LNCaP clone FGC (cell line): ENCODE data around the gene DENR.

Experiments
- DNase-seq: peaks from one replicate; pipeline ENCODE4 v3.0.0-alpha.2; 2011; ENCODE audit warnings: low read depth
- H3K4me3 ChIP-seq: 2 replicates; pipeline ENCODE4 v1.5.1; 2011; ENCODE audit warnings: mild to moderate bottlenecking, low read depth, low read length, control low read depth
- TF ChIP-seq, protein P1 (sequence below): IDR thresholded peaks from 2 replicates; pipeline ENCODE4 v1.5.1; 2012; ENCODE audit warnings: mild to moderate bottlenecking; ENCODE audit not compliant: control insufficient read depth, insufficient read depth; ENCODE audit errors: extremely low read depth

The DENR gene

DNA sequence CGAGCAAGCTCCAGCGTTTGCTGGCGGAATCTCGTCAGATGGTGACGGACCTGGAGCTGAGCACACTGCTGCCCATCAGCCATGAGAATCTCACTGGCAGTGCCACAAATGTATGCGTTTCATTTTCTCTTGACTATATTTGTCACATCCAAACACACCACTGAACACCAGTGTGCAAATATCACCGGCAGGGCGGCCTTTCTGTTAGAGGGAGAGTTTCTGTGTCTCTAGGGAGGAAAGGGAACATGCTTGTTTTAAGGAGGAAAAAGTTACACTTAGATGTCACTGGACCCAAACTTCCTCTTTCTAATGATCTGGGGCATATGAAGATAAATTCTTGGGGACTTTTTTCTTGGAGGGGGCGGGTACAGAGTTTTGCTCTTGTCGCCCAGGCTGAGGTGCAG, 60.7 kb downstream of the DENR start:
- TF ChIP-seq, protein P1, sequence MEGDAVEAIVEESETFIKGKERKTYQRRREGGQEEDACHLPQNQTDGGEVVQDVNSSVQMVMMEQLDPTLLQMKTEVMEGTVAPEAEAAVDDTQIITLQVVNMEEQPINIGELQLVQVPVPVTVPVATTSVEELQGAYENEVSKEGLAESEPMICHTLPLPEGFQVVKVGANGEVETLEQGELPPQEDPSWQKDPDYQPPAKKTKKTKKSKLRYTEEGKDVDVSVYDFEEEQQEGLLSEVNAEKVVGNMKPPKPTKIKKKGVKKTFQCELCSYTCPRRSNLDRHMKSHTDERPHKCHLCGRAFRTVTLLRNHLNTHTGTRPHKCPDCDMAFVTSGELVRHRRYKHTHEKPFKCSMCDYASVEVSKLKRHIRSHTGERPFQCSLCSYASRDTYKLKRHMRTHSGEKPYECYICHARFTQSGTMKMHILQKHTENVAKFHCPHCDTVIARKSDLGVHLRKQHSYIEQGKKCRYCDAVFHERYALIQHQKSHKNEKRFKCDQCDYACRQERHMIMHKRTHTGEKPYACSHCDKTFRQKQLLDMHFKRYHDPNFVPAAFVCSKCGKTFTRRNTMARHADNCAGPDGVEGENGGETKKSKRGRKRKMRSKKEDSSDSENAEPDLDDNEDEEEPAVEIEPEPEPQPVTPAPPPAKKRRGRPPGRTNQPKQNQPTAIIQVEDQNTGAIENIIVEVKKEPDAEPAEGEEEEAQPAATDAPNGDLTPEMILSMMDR, result no peak
- no peak overlapping the region for H3K4me3 ChIP-seq
- DNase-seq, result no peak

- no peak overlapping the region for H3K4me3 ChIP-seq
- TF ChIP-seq, protein P1, result no peak
- DNase-seq, result no peak
These were observed 66.7 kb downstream of the DENR start for GRCh38 chr12:122819209-122819785.

DNA sequence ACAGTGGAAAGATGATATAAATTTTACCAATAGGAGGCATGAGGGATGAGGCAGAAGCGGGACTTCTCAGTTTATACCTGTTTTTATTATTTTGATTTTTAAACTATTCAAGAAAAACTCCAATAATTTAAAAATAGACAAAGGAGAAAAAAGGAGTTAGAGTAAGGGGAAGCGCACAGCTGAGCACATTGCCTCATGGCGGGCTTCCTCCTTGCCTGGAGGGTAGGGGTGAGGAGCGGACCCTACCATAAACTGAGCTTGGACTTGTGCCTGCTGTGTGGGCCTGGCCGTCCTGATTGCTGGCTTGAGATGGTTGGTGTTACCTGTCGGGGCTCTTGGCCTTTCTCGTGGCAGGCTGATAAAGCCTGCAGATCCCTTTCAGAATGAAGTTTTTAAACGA, 67.5 kb downstream of the DENR start:
- no peak overlapping the region for H3K4me3 ChIP-seq
- TF ChIP-seq, protein P1, result no peak
- DNase-seq, result no peak
